ES-I3 (cell line): ENCODE results near the gene ATG13.

Experiments
- H3K36me3 ChIP-seq: 2 replicates; pipeline ENCODE4 v1.6.1; 2013; ENCODE audit warnings: mild to moderate bottlenecking, low read length, control low read depth, moderate library complexity; ENCODE audit not compliant: insufficient read depth
- H3K4me1 ChIP-seq: 2 replicates; pipeline ENCODE4 v1.6.1; 2013; ENCODE audit warnings: mild to moderate bottlenecking, control low read depth, low read length; ENCODE audit not compliant: insufficient read depth
- H3K9ac ChIP-seq: 2 replicates; pipeline ENCODE4 v1.6.1; 2013; ENCODE audit warnings: low read depth, mild to moderate bottlenecking, low read length, moderate library complexity
- H3K9me3 ChIP-seq: 2 replicates; pipeline ENCODE4 v1.6.1; 2013; ENCODE audit warnings: mild to moderate bottlenecking, low read length, moderate library complexity; ENCODE audit not compliant: control insufficient read depth, insufficient read depth

ATG13 gene

GRCh38 chr11:46719048-46719542 is 101.7 kb downstream of the ATG13 start, which contains the start of gene F2:
Gene F2 (plus strand): TSS chr11:46719213. CDS start chr11:46719236, 23 bp downstream.
- no peaks in the 10 kb centered on the region for H3K36me3 ChIP-seq
- no peak within 1 kb of the TSS for H3K9ac ChIP-seq
- peaks cover 4% of the 10 kb centered on the region; the same call in 1 of the 2 replicates for H3K4me1 ChIP-seq
- no peaks in the 10 kb centered on the region for H3K9me3 ChIP-seq

- Histone ChIP-seq H3K9ac (no peak overlapping the region), H3K9me3 (no peaks in the 10 kb centered on the region), H3K36me3 (no peaks in the 10 kb centered on the region), H3K4me1 (peaks cover 8% of the 10 kb centered on the region; the same call in 1 of the 2 replicates)
These were observed 102.3 kb downstream of the ATG13 start for GRCh38 chr11:46719543-46720218.

- Histone ChIP-seq H3K9ac (no peak overlapping the region), H3K36me3 (no peaks in the 10 kb centered on the region), H3K9me3 (no peaks in the 10 kb centered on the region), H3K4me1 (peaks cover 8% of the 10 kb centered on the region; the same call in 1 of the 2 replicates)
These were observed 103.9 kb downstream of the ATG13 start for GRCh38 chr11:46721286-46721685.

GRCh38 chr11:46722566-46723358 is 105.4 kb downstream of the ATG13 start:
- H3K9ac ChIP-seq: no peak overlapping the region
- no peaks in the 10 kb centered on the region for H3K36me3 ChIP-seq
- no peaks in the 10 kb centered on the region for H3K9me3 ChIP-seq
- peaks cover 8% of the 10 kb centered on the region; the same call in 1 of the 2 replicates for H3K4me1 ChIP-seq

GRCh38 chr11:46723359-46723680 is 106.0 kb downstream of the ATG13 start:
- Histone ChIP-seq H3K9me3 (no peaks in the 10 kb centered on the region), H3K4me1 (peaks cover 8% of the 10 kb centered on the region; the same call in 1 of the 2 replicates), H3K36me3 (no peaks in the 10 kb centered on the region), H3K9ac (no peak overlapping the region)

- Histone ChIP-seq H3K9me3 (no peaks in the 10 kb centered on the region), H3K9ac (no peak overlapping the region; the same call in 1 of the 2 replicates), H3K36me3 (no peaks in the 10 kb centered on the region), H3K4me1 (peaks cover 8% of the 10 kb centered on the region; the same call in 1 of the 2 replicates)
These were observed 106.7 kb downstream of the ATG13 start for GRCh38 chr11:46724088-46724487.
